GM12878 (cell line): ENCODE results near the gene RNLS. TPM values are rescaled to one million over a fixed set of nuclear protein-coding genes. Genes with fewer than 3 reads are reported as not detected.

Experiments used
- ATAC-seq: fragments of 200-7000 bp; cut with Tn5 transposase; 3 replicates; pipeline ENCODE4 v1.9.1; 2020; ENCODE audit warnings: mild to moderate bottlenecking, moderate library complexity
- BruUV-seq: library from RNA; stranded (reverse); fragments of 400-500 nt; replicated peaks from 2 replicates; lab custom pipeline; 2021; lab: Mats Ljungman, UMichigan
- CTCF ChIA-PET: fragments of 300-600 bp; sonication (Branson Sonifier 250); formaldehyde crosslinking; extraction: SDS; loops from one replicate; lab custom pipeline; 2021; ENCODE audit warnings: inconsistent platforms; lab: Yijun Ruan, JAX
- POLR2A ChIA-PET: fragments of 350-600 bp; formaldehyde crosslinking; extraction: SDS; loops from one replicate; lab custom pipeline; 2021; ENCODE audit warnings: inconsistent platforms; lab: Charles Lee
- RAD21 ChIA-PET: fragments of 300-600 bp; sonication (Branson Sonifier 250); formaldehyde crosslinking; loops from one replicate; lab custom pipeline; 2023; ENCODE audit warnings: antibody characterized with exemption; ENCODE audit not compliant: unreplicated experiment; lab: Charles Lee
- SMC1A ChIA-PET: fragments of 300-600 bp; sonication (Branson Sonifier 250); formaldehyde crosslinking; loops from one replicate; lab custom pipeline; 2023; ENCODE audit not compliant: unreplicated experiment, uncharacterized antibody; lab: Charles Lee
- DNase-seq: peaks from one replicate; pipeline ENCODE4 v3.0.0-alpha.2; 2011; ENCODE audit warnings: low read depth, low spot score
- FAIRE-seq: peaks from 3 replicates; lab custom pipeline; 2011; peaks lifted over from hg19 to GRCh38; lab: Jason Lieb, UNC
- H2AFZ ChIP-seq: 2 replicates; pipeline ENCODE4 v1.6.0; 2011; ENCODE audit warnings: low read depth, low read length, control low read depth; ENCODE audit not compliant: control insufficient read depth
- H3K27ac ChIP-seq: 2 replicates; pipeline ENCODE4 v1.5.1; 2011; ENCODE audit warnings: control low read depth; ENCODE audit not compliant: control insufficient read depth, insufficient read depth
- H3K27me3 ChIP-seq, 2 experiments: replicated peaks in 1 of 2; 2 replicates each; pipeline versions ENCODE4 v1.6.0 to v1.6.1; 2011; ENCODE audit warnings: low read length in 1 of 2; ENCODE audit not compliant: control insufficient read depth in 2 of 2, insufficient read depth in 2 of 2
- H3K36me3 ChIP-seq, 2 experiments: 2 replicates each; pipeline ENCODE4 v1.5.1; 2011; ENCODE audit warnings: low read length in 1 of 2; ENCODE audit not compliant: control insufficient read depth in 2 of 2, insufficient read depth in 2 of 2
- H3K4me1 ChIP-seq: 2 replicates; pipeline ENCODE4 v1.6.1; 2011; ENCODE audit warnings: mild to moderate bottlenecking, low read length, moderate library complexity, mixed read lengths; ENCODE audit not compliant: control insufficient read depth, insufficient read depth
- H3K4me2 ChIP-seq: 2 replicates; pipeline ENCODE4 v1.6.0; 2011; ENCODE audit warnings: control low read depth; ENCODE audit not compliant: control insufficient read depth, insufficient read depth
- H3K4me3 ChIP-seq: fragments of 200-600 bp; sonication (generic); 2 replicates; pipeline ENCODE4 v1.5.1; 2016
- H3K79me2 ChIP-seq: 2 replicates; pipeline ENCODE4 v1.6.0; 2011; ENCODE audit warnings: low read length; ENCODE audit not compliant: control insufficient read depth, insufficient read depth
- H3K9ac ChIP-seq: 2 replicates; pipeline ENCODE4 v1.8.0; 2011; ENCODE audit warnings: low read length, control low read depth, mixed read lengths; ENCODE audit not compliant: control insufficient read depth, insufficient read depth
- H3K9me3 ChIP-seq: replicated peaks from 3 replicates; pipeline ENCODE4 v1.5.1; 2011; ENCODE audit warnings: mild to moderate bottlenecking, low read length; ENCODE audit not compliant: control insufficient read depth, insufficient read depth
- H4K20me1 ChIP-seq: 2 replicates; pipeline ENCODE4 v1.6.0; 2011; ENCODE audit not compliant: control insufficient read depth, insufficient read depth
- ASH2L ChIP-seq: fragments of 300-600, 200-600 bp; sonication (generic); IDR thresholded peaks from 2 replicates; pipeline ENCODE4 v1.6.1; 2017; ENCODE audit warnings: low read depth, mild to moderate bottlenecking, borderline replicate concordance
- CREB1 ChIP-seq: IDR thresholded peaks from 2 replicates; pipeline ENCODE4 v1.6.1; 2012; ENCODE audit warnings: low read depth, mild to moderate bottlenecking, inconsistent platforms
- E2F8 ChIP-seq: fragments of 450-650 bp; IDR thresholded peaks from 2 replicates; pipeline ENCODE4 v1.6.1; 2018; ENCODE audit warnings: mild to moderate bottlenecking, low read depth, moderate library complexity; ENCODE audit not compliant: partially characterized antibody
- E4F1 ChIP-seq: fragments of 450-650 bp; IDR thresholded peaks from 2 replicates; pipeline ENCODE4 v1.6.1; 2018; ENCODE audit warnings: borderline replicate concordance, mild to moderate bottlenecking; ENCODE audit not compliant: partially characterized antibody
- MTA2 ChIP-seq: fragments of 450-650 bp; IDR thresholded peaks from 2 replicates; pipeline ENCODE4 v1.6.1; 2016; ENCODE audit warnings: low read depth, mild to moderate bottlenecking, moderate library complexity
- MYC ChIP-seq: IDR thresholded peaks from 2 replicates; pipeline ENCODE4 v1.6.1; 2011; ENCODE audit warnings: mild to moderate bottlenecking, low read length, moderate library complexity, inconsistent platforms; ENCODE audit not compliant: insufficient read depth, insufficient replicate concordance, insufficient read length, severe bottlenecking
- NFIC ChIP-seq: IDR thresholded peaks from 2 replicates; pipeline ENCODE4 v1.6.1; 2012; ENCODE audit warnings: low read depth, mild to moderate bottlenecking, inconsistent platforms, low read length, moderate library complexity
- PAX8 ChIP-seq: fragments of 450-650 bp; IDR thresholded peaks from 2 replicates; pipeline ENCODE4 v1.6.1; 2017; ENCODE audit warnings: mild to moderate bottlenecking, moderate library complexity
- POLR2AphosphoS2 ChIP-seq: IDR thresholded peaks from 2 replicates; pipeline ENCODE4 v1.6.1; 2011; ENCODE audit warnings: low read depth, mild to moderate bottlenecking, low read length, improper control_type of control experiment, moderate library complexity
- RAD21 ChIP-seq: IDR thresholded peaks from 2 replicates; pipeline ENCODE4 v1.6.1; 2011; ENCODE audit warnings: mild to moderate bottlenecking, low read depth, low read length, moderate library complexity; ENCODE audit not compliant: insufficient read depth
- RCOR1 ChIP-seq: conservative IDR thresholded peaks from 2 replicates; pipeline ENCODE4 v1.6.1; 2012; ENCODE audit warnings: low read depth, low read length, improper control_type of control experiment
- RELB ChIP-seq: fragments of 450-650 bp; IDR thresholded peaks from 2 replicates; pipeline ENCODE4 v1.6.1; 2017; ENCODE audit warnings: low read depth, mild to moderate bottlenecking, moderate library complexity
- RFX5 ChIP-seq: IDR thresholded peaks from 2 replicates; pipeline ENCODE4 v1.6.1; 2011; ENCODE audit warnings: low read depth, low read length, improper control_type of control experiment
- SIX5 ChIP-seq: IDR thresholded peaks from 2 replicates; pipeline ENCODE4 v1.6.1; 2011; ENCODE audit warnings: mild to moderate bottlenecking, low read depth, low read length, moderate library complexity; ENCODE audit not compliant: severe bottlenecking
- SMAD1 ChIP-seq: fragments of 450-650 bp; IDR thresholded peaks from 2 replicates; pipeline ENCODE4 v1.6.1; 2018; ENCODE audit warnings: mild to moderate bottlenecking, low read depth; ENCODE audit not compliant: partially characterized antibody
- SMARCA5 ChIP-seq: fragments of 450-650 bp; IDR thresholded peaks from 2 replicates; pipeline ENCODE4 v1.6.1; 2017; ENCODE audit warnings: mild to moderate bottlenecking
- ZNF217 ChIP-seq: fragments of 450-650 bp; IDR thresholded peaks from 2 replicates; pipeline ENCODE4 v1.6.1; 2017; ENCODE audit warnings: antibody characterized with exemption, mild to moderate bottlenecking
- WGBS: methylation state at CpG from one replicate; pipeline ENCODE4 v1.1.6; 2016; ENCODE audit warnings: low lambda C conversion rate; ENCODE audit not compliant: insufficient replicate concordance, insufficient coverage; ENCODE audit errors: missing lambda C conversion rate; 5-methylcytosine and 5-hydroxymethylcytosine counted together
- in situ Hi-C: fragments of 300-500 bp; cut with MboI; formaldehyde crosslinking; loops from 9 replicates; pipeline ENCODE4 v1.14.3; 2018; ENCODE audit warnings: mixed read lengths
- intact Hi-C: fragments of 100-400 bp; cut with micrococcal nuclease; formaldehyde crosslinking; loops from one replicate; pipeline ENCODE4 v1.14.2; 2022; ENCODE audit not compliant: unreplicated experiment
- polyA plus RNA-seq, 11 experiments: library from polyadenylated mRNA; depleted of rRNA in 4 of 11; unstranded in 6 of 11; stranded (reverse) in 5 of 11; fragments of >200 nt; fragmentation: Nextera tagmentation in 4 of 11; fragmentation: Illumina TruSeq in 1 of 11; extraction: Ambion mirVana in 4 of 11; extraction: Trizol in 1 of 11; gene quantifications; 1 replicate in 1 of 11; 2 replicates in 10 of 11; pipeline versions ENCODE4 v1.2.1 to v1.2.3, GENCODE V29; 2011 to 2016; ENCODE audit warnings: inconsistent platforms in 2 of 11, missing spikeins in 2 of 11, low read depth in 1 of 11
- total RNA-seq, 4 experiments: library from RNA; depleted of rRNA in 3 of 4; stranded (reverse); fragments of >200 nt in 3 of 4; fragmentation: Illumina TruSeq in 1 of 4; extraction: Trizol in 1 of 4; gene quantifications; 2 replicates each; pipeline versions ENCODE4 v1.2.1 to v1.2.3, GENCODE V29; 2013 to 2021

The RNLS gene
- total and polyA plus RNA-seq, 10 of the 15 experiments (the other 5 are each of a cell fraction or from before 2014, with no cell fraction given), result 3.4 to 6.7 (median 4.6) TPM

- Histone ChIP-seq H3K4me1 (no peaks in the 10 kb centered on the region), H2AFZ (no peak overlapping the region), H3K9ac (no peak overlapping the region), H3K4me2 (no peak overlapping the region), H3K36me3 (no peaks in the 10 kb centered on the region), H3K27ac (no peak overlapping the region), H3K9me3 (no peaks in the 10 kb centered on the region), H3K27me3 (no peaks in the 10 kb centered on the region), H3K4me3 (no peak overlapping the region), H3K79me2 (no peaks in the 10 kb centered on the region), H4K20me1 (no peaks in the 10 kb centered on the region)
- CTCF ChIA-PET, result interaction anchor here (0.6 to 2.1 kb wide), 3 partner anchors 11 to 107 kb away, joined by 3 to 8 read pairs (median 5); no protein-coding TSS in a partner anchor
- intact Hi-C loops, result no loop called here
- DNase-seq (no peak), ATAC-seq (0 out of 3 replicates have a peak, but pooled peaks have one; percentile 21), FAIRE-seq (no peak)
- in situ Hi-C loops, result no loop called here
- POLR2A ChIA-PET, result interaction anchor here (1.2 kb wide), 1 partner anchor 11 kb away, joined by 4 read pairs; no protein-coding TSS in a partner anchor
- SMC1A ChIA-PET, result interaction anchor here (0.7 to 1.8 kb wide), 10 partner anchors 9 to 337 kb away, joined by 3 to 7 read pairs (median 4); no protein-coding TSS in a partner anchor
- no TSS peak for BruUV-seq
- RAD21 ChIA-PET, result interaction anchor here (0.6 to 2.5 kb wide), 5 partner anchors 11 to 105 kb away, joined by 3 to 6 read pairs (median 3); no protein-coding TSS in a partner anchor
- 95% methylated on average over 6 of the region's 6 CpGs for WGBS
- TF ChIP-seq MYC (no peak), RELB (no peak), SIX5 (no peak), NFIC (no peak), SMAD1 (no peak), RFX5 (no peak), POLR2AphosphoS2 (no peak), E4F1 (no peak), ZNF217 (no peak), ASH2L (no peak), RAD21 (no peak), MTA2 (no peak), PAX8 (no peak), RCOR1 (no peak), E2F8 (no peak), CREB1 (no peak), SMARCA5 (no peak)
These were observed 301.3 kb downstream of the RNLS start for GRCh38 chr10:88281592-88282347.
